Measurements from ENCODE around the gene SCTR.

GRCh38 chr2:119449521-119449920 lies 74.8 kb downstream of the SCTR start:
- TF ChIP-seq CTCF (conservative IDR thresholded peaks at IDR 0.05 in 1 of 2, IDR thresholded peaks at IDR 0.05 in 1 of 2; ENCODE audit: extremely low read depth in 1 of 2, insufficient read depth in 1 of 2, low read depth in 1 of 2, low read length in 2 of 2) (no peak), EZH2 (IDR thresholded peaks at IDR 0.05; ENCODE audit: borderline replicate concordance, low read length) (no peak)

Data from mammary epithelial cell (primary cell).